GM23338 (cell line): ENCODE data around the gene ZBTB7B. TPM values are rescaled to one million over a fixed set of nuclear protein-coding genes. Genes with fewer than 3 reads are reported as not detected.

ENCODE experiments used
- ATAC-seq: fragments of 200-7000 bp; cut with Tn5 transposase; 3 replicates; pipeline ENCODE4 v1.9.1; 2020
- DNase-seq: peaks from one replicate; pipeline ENCODE4 v3.0.0-alpha.2; 2015; ENCODE audit warnings: low spot score
- H2AFZ ChIP-seq: fragments of 200-600 bp; sonication (generic); 2 replicates; pipeline ENCODE4 v1.8.0; 2016; ENCODE audit warnings: antibody characterized with exemption, mild to moderate bottlenecking, moderate library complexity
- H3F3A ChIP-seq: fragments of 200-600 bp; sonication (generic); replicated peaks from 2 replicates; pipeline ENCODE4 v1.8.0; 2017; ENCODE audit warnings: antibody characterized with exemption, mixed run types, low read depth
- H3K27ac ChIP-seq: fragments of 200-600 bp; sonication (generic); 2 replicates; pipeline ENCODE4 v1.6.1; 2016; ENCODE audit warnings: low read depth
- H3K27me3 ChIP-seq: fragments of 200-600 bp; sonication (generic); 2 replicates; pipeline ENCODE4 v1.8.0; 2016; ENCODE audit warnings: mild to moderate bottlenecking, mixed run types, moderate library complexity; ENCODE audit not compliant: insufficient read depth
- H3K36me3 ChIP-seq: fragments of 200-600 bp; sonication (generic); 2 replicates; pipeline ENCODE4 v1.8.0; 2016; ENCODE audit warnings: mild to moderate bottlenecking; ENCODE audit not compliant: insufficient read depth
- H3K4me1 ChIP-seq: fragments of 200-600 bp; sonication (generic); 2 replicates; pipeline ENCODE4 v1.8.0; 2016; ENCODE audit warnings: mild to moderate bottlenecking, moderate library complexity; ENCODE audit not compliant: insufficient read depth
- H3K4me2 ChIP-seq: fragments of 200-600 bp; sonication (generic); 2 replicates; pipeline ENCODE4 v1.7.1; 2017; ENCODE audit warnings: mixed run types
- H3K4me3 ChIP-seq: fragments of 200-600 bp; sonication (generic); 2 replicates; pipeline ENCODE4 v1.6.1; 2016; ENCODE audit warnings: mixed run types
- H3K79me2 ChIP-seq: fragments of 200-600 bp; sonication (generic); replicated peaks from 2 replicates; pipeline ENCODE4 v1.8.0; 2017; ENCODE audit warnings: mild to moderate bottlenecking; ENCODE audit not compliant: insufficient read depth
- H3K9me2 ChIP-seq: fragments of 200-600 bp; sonication (generic); 2 replicates; pipeline ENCODE4 v1.8.0; 2017; ENCODE audit not compliant: insufficient read depth
- H4K20me1 ChIP-seq: fragments of 200-600 bp; sonication (generic); replicated peaks from 2 replicates; pipeline ENCODE4 v1.8.0; 2017; ENCODE audit warnings: mild to moderate bottlenecking; ENCODE audit not compliant: insufficient read depth
- H3K27ac Mint-ChIP-seq: 2 replicates; pipeline ENCODE4 v1.8.0; 2020; ENCODE audit warnings: inconsistent platforms, mild to moderate bottlenecking, moderate library complexity, mixed read lengths
- H3K27me3 Mint-ChIP-seq: 3 replicates; pipeline ENCODE4 v1.8.0; 2022; ENCODE audit warnings: low read depth, mild to moderate bottlenecking, moderate library complexity, mixed read lengths, inconsistent platforms; ENCODE audit not compliant: insufficient read depth, poor library complexity
- H3K36me3 Mint-ChIP-seq: 3 replicates; pipeline ENCODE4 v1.8.0; 2021; ENCODE audit warnings: low read depth, mild to moderate bottlenecking, inconsistent platforms, moderate library complexity, mixed read lengths
- H3K4me1 Mint-ChIP-seq: 3 replicates; pipeline ENCODE4 v1.8.0; 2020; ENCODE audit warnings: mild to moderate bottlenecking, inconsistent platforms, mixed read lengths
- H3K4me3 Mint-ChIP-seq: 3 replicates; pipeline ENCODE4 v1.8.0; 2021; ENCODE audit warnings: moderate library complexity, mild to moderate bottlenecking, inconsistent platforms, mixed read lengths
- H3K9me3 Mint-ChIP-seq: 3 replicates; pipeline ENCODE4 v1.8.0; 2020; ENCODE audit warnings: moderate library complexity, mild to moderate bottlenecking, inconsistent platforms, mixed read lengths
- CREB1 ChIP-seq: fragments of 250-450 bp; sonication (Bioruptor Pico); IDR thresholded peaks from 2 replicates; pipeline ENCODE4 v1.5.0; 2020; ENCODE audit warnings: low read depth, mild to moderate bottlenecking, moderate library complexity
- ETS1 ChIP-seq: IDR thresholded peaks from 2 replicates; pipeline ENCODE4 v1.6.1; 2016; ENCODE audit warnings: antibody characterized with exemption
- EZH2 ChIP-seq: fragments of 200-600 bp; sonication (generic); IDR thresholded peaks from one replicate; pipeline ENCODE4 v1.8.0; 2017; ENCODE audit warnings: antibody characterized with exemption, mild to moderate bottlenecking, low read depth; ENCODE audit not compliant: unreplicated experiment
- EZH2phosphoT487 ChIP-seq: fragments of 200-600 bp; sonication (generic); IDR thresholded peaks from one replicate; pipeline ENCODE4 v1.8.1; 2018; ENCODE audit warnings: antibody characterized with exemption; ENCODE audit not compliant: unreplicated experiment
- NANOG ChIP-seq: IDR thresholded peaks from 2 replicates; pipeline ENCODE4 v1.6.1; 2016; ENCODE audit warnings: antibody characterized with exemption, borderline replicate concordance
- POLR2AphosphoS5 ChIP-seq: IDR thresholded peaks from 2 replicates; pipeline ENCODE4 v1.6.1; 2016; ENCODE audit warnings: antibody characterized with exemption, low read depth
- STAT1 ChIP-seq: IDR thresholded peaks from one replicate; pipeline ENCODE4 v1.6.1; 2016; ENCODE audit warnings: antibody characterized with exemption; ENCODE audit not compliant: unreplicated experiment
- ZNF331 ChIP-seq: fragments of 250-450 bp; sonication (Bioruptor Pico); IDR thresholded peaks from 2 replicates; pipeline ENCODE4 v1.5.0; 2020; ENCODE audit warnings: low read depth, mild to moderate bottlenecking, moderate library complexity
- polyA plus RNA-seq: library from polyadenylated mRNA; unstranded; fragments of >200 nt; fragmentation: Nextera tagmentation; extraction: Ambion mirVana; gene quantifications from 2 replicates; pipeline ENCODE4 v1.2.1, GENCODE V29; 2016
- total RNA-seq: library from RNA; depleted of rRNA; stranded (reverse); fragments of >200 nt; shearing (Covaris generic); gene quantifications from 2 replicates; pipeline ENCODE4 v1.2.3, GENCODE V29; 2014
- TF ChIP-seq, protein P1 (sequence below): IDR thresholded peaks from one replicate; pipeline ENCODE4 v1.6.1; 2018; ENCODE audit warnings: antibody characterized with exemption; ENCODE audit not compliant: unreplicated experiment
- TF ChIP-seq, protein P2 (sequence below): fragments of 250-450 bp; sonication (Bioruptor Pico); IDR thresholded peaks from 2 replicates; pipeline ENCODE4 v1.5.0; 2020; ENCODE audit warnings: mild to moderate bottlenecking, moderate library complexity
- TF ChIP-seq, protein P3 (sequence below), 2 experiments: fragments of 200-600 bp in 1 of 2; sonication (generic) in 1 of 2; conservative IDR thresholded peaks; 2 replicates each; pipeline versions ENCODE4 v1.5.1 to v1.6.1; 2016 to 2017; ENCODE audit warnings: antibody characterized with exemption in 2 of 2, low read depth in 2 of 2, mild to moderate bottlenecking in 2 of 2, moderate library complexity in 1 of 2

The ZBTB7B gene
- total and polyA plus RNA-seq, 2 experiments from 2014 or later: 3.6 to 32.6 TPM

GRCh38 chr1:155005076-155006011, 2.7 kb downstream of the ZBTB7B start:
- Mint-ChIP-seq H3K4me1 (peaks cover 48% of the 10 kb centered on the region), H3K27me3 (peaks cover 23% of the 10 kb centered on the region), H3K36me3 (peaks cover 4% of the 10 kb centered on the region; the same call in 1 of the 3 replicates), H3K4me3 (peak overlapping the region; percentile 92), H3K9me3 (no peaks in the 10 kb centered on the region), H3K27ac (peak overlapping the region; percentile 48; the same call in 1 of the 2 replicates)
- no peak overlapping the region for H2AFZ ChIP-seq
- peaks cover 8% of the 10 kb centered on the region; the same call in 1 of the 2 replicates for H3F3A ChIP-seq
- H3K79me2 ChIP-seq: peaks cover 42% of the 10 kb centered on the region
- TF ChIP-seq EZH2 (no peak), POLR2AphosphoS5 (no peak), CREB1 (no peak), ETS1 (no peak), STAT1 (no peak), NANOG (no peak), ZNF331 (CRISPR knock-in tag) (no peak), EZH2phosphoT487 (no peak)
- TF ChIP-seq, protein P1, sequence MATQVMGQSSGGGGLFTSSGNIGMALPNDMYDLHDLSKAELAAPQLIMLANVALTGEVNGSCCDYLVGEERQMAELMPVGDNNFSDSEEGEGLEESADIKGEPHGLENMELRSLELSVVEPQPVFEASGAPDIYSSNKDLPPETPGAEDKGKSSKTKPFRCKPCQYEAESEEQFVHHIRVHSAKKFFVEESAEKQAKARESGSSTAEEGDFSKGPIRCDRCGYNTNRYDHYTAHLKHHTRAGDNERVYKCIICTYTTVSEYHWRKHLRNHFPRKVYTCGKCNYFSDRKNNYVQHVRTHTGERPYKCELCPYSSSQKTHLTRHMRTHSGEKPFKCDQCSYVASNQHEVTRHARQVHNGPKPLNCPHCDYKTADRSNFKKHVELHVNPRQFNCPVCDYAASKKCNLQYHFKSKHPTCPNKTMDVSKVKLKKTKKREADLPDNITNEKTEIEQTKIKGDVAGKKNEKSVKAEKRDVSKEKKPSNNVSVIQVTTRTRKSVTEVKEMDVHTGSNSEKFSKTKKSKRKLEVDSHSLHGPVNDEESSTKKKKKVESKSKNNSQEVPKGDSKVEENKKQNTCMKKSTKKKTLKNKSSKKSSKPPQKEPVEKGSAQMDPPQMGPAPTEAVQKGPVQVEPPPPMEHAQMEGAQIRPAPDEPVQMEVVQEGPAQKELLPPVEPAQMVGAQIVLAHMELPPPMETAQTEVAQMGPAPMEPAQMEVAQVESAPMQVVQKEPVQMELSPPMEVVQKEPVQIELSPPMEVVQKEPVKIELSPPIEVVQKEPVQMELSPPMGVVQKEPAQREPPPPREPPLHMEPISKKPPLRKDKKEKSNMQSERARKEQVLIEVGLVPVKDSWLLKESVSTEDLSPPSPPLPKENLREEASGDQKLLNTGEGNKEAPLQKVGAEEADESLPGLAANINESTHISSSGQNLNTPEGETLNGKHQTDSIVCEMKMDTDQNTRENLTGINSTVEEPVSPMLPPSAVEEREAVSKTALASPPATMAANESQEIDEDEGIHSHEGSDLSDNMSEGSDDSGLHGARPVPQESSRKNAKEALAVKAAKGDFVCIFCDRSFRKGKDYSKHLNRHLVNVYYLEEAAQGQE: no peak
- TF ChIP-seq, protein P2, sequence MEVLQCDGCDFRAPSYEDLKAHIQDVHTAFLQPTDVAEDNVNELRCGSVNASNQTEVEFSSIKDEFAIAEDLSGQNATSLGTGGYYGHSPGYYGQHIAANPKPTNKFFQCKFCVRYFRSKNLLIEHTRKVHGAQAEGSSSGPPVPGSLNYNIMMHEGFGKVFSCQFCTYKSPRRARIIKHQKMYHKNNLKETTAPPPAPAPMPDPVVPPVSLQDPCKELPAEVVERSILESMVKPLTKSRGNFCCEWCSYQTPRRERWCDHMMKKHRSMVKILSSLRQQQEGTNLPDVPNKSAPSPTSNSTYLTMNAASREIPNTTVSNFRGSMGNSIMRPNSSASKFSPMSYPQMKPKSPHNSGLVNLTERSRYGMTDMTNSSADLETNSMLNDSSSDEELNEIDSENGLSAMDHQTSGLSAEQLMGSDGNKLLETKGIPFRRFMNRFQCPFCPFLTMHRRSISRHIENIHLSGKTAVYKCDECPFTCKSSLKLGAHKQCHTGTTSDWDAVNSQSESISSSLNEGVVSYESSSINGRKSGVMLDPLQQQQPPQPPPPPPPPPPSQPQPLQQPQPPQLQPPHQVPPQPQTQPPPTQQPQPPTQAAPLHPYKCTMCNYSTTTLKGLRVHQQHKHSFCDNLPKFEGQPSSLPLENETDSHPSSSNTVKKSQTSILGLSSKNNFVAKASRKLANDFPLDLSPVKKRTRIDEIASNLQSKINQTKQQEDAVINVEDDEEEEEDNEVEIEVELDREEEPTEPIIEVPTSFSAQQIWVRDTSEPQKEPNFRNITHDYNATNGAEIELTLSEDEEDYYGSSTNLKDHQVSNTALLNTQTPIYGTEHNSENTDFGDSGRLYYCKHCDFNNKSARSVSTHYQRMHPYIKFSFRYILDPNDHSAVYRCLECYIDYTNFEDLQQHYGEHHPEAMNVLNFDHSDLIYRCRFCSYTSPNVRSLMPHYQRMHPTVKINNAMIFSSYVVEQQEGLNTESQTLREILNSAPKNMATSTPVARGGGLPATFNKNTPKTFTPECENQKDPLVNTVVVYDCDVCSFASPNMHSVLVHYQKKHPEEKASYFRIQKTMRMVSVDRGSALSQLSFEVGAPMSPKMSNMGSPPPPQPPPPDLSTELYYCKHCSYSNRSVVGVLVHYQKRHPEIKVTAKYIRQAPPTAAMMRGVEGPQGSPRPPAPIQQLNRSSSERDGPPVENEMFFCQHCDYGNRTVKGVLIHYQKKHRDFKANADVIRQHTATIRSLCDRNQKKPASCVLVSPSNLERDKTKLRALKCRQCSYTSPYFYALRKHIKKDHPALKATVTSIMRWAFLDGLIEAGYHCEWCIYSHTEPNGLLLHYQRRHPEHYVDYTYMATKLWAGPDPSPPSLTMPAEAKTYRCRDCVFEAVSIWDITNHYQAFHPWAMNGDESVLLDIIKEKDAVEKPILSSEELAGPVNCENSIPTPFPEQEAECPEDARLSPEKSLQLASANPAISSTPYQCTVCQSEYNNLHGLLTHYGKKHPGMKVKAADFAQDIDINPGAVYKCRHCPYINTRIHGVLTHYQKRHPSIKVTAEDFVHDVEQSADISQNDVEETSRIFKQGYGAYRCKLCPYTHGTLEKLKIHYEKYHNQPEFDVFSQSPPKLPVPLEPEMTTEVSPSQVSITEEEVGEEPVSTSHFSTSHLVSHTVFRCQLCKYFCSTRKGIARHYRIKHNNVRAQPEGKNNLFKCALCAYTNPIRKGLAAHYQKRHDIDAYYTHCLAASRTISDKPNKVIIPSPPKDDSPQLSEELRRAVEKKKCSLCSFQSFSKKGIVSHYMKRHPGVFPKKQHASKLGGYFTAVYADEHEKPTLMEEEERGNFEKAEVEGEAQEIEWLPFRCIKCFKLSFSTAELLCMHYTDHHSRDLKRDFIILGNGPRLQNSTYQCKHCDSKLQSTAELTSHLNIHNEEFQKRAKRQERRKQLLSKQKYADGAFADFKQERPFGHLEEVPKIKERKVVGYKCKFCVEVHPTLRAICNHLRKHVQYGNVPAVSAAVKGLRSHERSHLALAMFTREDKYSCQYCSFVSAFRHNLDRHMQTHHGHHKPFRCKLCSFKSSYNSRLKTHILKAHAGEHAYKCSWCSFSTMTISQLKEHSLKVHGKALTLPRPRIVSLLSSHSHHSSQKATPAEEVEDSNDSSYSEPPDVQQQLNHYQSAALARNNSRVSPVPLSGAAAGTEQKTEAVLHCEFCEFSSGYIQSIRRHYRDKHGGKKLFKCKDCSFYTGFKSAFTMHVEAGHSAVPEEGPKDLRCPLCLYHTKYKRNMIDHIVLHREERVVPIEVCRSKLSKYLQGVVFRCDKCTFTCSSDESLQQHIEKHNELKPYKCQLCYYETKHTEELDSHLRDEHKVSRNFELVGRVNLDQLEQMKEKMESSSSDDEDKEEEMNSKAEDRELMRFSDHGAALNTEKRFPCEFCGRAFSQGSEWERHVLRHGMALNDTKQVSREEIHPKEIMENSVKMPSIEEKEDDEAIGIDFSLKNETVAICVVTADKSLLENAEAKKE (CRISPR knock-in tag): no peak
- TF ChIP-seq, protein P3, sequence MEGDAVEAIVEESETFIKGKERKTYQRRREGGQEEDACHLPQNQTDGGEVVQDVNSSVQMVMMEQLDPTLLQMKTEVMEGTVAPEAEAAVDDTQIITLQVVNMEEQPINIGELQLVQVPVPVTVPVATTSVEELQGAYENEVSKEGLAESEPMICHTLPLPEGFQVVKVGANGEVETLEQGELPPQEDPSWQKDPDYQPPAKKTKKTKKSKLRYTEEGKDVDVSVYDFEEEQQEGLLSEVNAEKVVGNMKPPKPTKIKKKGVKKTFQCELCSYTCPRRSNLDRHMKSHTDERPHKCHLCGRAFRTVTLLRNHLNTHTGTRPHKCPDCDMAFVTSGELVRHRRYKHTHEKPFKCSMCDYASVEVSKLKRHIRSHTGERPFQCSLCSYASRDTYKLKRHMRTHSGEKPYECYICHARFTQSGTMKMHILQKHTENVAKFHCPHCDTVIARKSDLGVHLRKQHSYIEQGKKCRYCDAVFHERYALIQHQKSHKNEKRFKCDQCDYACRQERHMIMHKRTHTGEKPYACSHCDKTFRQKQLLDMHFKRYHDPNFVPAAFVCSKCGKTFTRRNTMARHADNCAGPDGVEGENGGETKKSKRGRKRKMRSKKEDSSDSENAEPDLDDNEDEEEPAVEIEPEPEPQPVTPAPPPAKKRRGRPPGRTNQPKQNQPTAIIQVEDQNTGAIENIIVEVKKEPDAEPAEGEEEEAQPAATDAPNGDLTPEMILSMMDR (conservative IDR thresholded peaks at IDR 0.05; ENCODE audit: low read depth in 2 of 2): no peak
- peaks cover 4% of the 10 kb centered on the region; the same call in 1 of the 2 replicates for H4K20me1 ChIP-seq
- no peaks in the 10 kb centered on the region for H3K27me3 ChIP-seq
- peak overlapping the region; percentile 96 for H3K4me3 ChIP-seq
- no peak for ATAC-seq
- no peak overlapping the region for H3K27ac ChIP-seq
- H3K36me3 ChIP-seq: no peaks in the 10 kb centered on the region
- H3K4me1 ChIP-seq: peaks cover 35% of the 10 kb centered on the region
- peak overlapping the region; percentile 96 for H3K4me2 ChIP-seq
- DNase-seq: no peak
- H3K9me2 ChIP-seq: no peaks in the 10 kb centered on the region
